Uterus (tissue), 4 donors: ENCODE measurements around the gene B3GLCT. TPM values are rescaled to one million over a fixed set of nuclear protein-coding genes. Genes with fewer than 3 reads are reported as not detected.
"Not testable (repeated sequence)": the region's sequence is repeated elsewhere in the genome, so short reads cannot be mapped to it uniquely, and the experiment has no call there.

Experiments used
- DNase-seq, 2 donors: peaks; one replicate each; pipeline ENCODE4 v3.0.0-alpha.2; 2019 to 2020
- H3K27ac ChIP-seq, 2 donors: fragments of 200-600 bp; sonication (generic); 1 replicate in 1 of 2; 2 replicates in 1 of 2; pipeline ENCODE4 v1.5.1; 2016 to 2018
- H3K27me3 ChIP-seq, 2 donors: fragments of 200-600 bp; sonication (generic); one replicate each; pipeline ENCODE4 v1.5.1; 2018 to 2019; ENCODE audit warnings: control low read depth in 1 of 2
- H3K36me3 ChIP-seq, 2 donors: fragments of 200-600 bp; sonication (generic); one replicate each; pipeline ENCODE4 v1.5.1; 2019; ENCODE audit warnings: control low read depth in 1 of 2
- H3K4me1 ChIP-seq, 2 donors: fragments of 200-600 bp; sonication (generic); one replicate each; pipeline ENCODE4 v1.5.1; 2018 to 2019; ENCODE audit warnings: control low read depth in 1 of 2
- H3K4me3 ChIP-seq, 2 donors: fragments of 200-600 bp; sonication (generic); 1 replicate in 1 of 2; 2 replicates in 1 of 2; pipeline ENCODE4 v1.5.1; 2018 to 2019; ENCODE audit warnings: mild to moderate bottlenecking in 1 of 2
- H3K9me3 ChIP-seq, 2 donors: fragments of 200-600 bp; sonication (generic); one replicate each; pipeline ENCODE4 v1.5.1; 2019; ENCODE audit warnings: control low read depth in 1 of 2
- CTCF ChIP-seq, 4 experiments: fragments of 200-600 bp in 2 of 4; fragments of 450-650 bp in 2 of 4; sonication (generic) in 2 of 4; IDR thresholded peaks; one replicate each; pipeline ENCODE4 v1.5.1; 2016 to 2019; ENCODE audit warnings: antibody characterized with exemption in 4 of 4, mild to moderate bottlenecking in 2 of 4, moderate library complexity in 1 of 4
- POLR2A ChIP-seq, 2 donors: fragments of 450-650 bp; IDR thresholded peaks; one replicate each; pipeline ENCODE4 v1.6.1; 2016; ENCODE audit warnings: antibody characterized with exemption in 2 of 2, mild to moderate bottlenecking in 1 of 2, moderate library complexity in 1 of 2
- intact Hi-C: fragments of 100-400 bp; cut with DNase I; formaldehyde crosslinking; loops from one replicate; pipeline ENCODE4 v1.15.1; 2023; ENCODE audit warnings: low total_unique reads
- total RNA-seq, 4 donors: library from RNA; depleted of rRNA in 3 of 4; stranded (reverse); fragments of >200 nt in 3 of 4; gene quantifications; one replicate each; pipeline versions ENCODE4 v1.1.0 to v1.2.4, GENCODE V29; 2014 to 2023
- donor health status: DM: yes; HTN: yes; CAD: no.

B3GLCT gene
- total RNA-seq, 4 donors from 2014 or later: 20.0 to 83.1 (median 31.7) TPM

DNA sequence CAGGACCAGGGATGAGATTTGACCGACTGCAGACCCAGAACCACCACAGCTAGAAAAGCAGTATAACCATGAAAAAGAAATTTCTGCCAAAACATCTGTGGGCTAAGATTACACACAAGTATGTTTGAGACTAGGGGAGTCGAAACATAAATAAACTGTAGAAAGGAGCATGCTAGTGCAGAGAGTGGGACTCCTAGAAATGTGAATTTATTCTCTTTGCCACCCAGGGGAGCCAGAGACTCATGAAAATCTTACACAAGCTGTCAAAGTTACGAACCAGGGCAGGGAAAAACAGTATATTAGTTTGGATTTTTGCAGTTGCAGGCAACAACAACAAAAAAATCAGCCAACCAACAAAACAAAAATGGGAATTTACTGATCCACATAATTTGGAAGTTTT is 25.8 kb upstream of the B3GLCT start:
- DNase-seq: no peak
- no peaks in the 10 kb centered on the region for H3K4me1 ChIP-seq
- no peaks in the 10 kb centered on the region for H3K36me3 ChIP-seq
- H3K27me3 ChIP-seq: no peaks in the 10 kb centered on the region
- no peak overlapping the region for H3K27ac ChIP-seq
- intact Hi-C loops: no loop called here
- TF ChIP-seq POLR2A (IDR thresholded peaks at IDR 0.05): no peak
- peak in 1 of 4 experiments; percentile 31 for TF ChIP-seq CTCF (IDR thresholded peaks at IDR 0.05)
- no peak overlapping the region for H3K4me3 ChIP-seq
- H3K9me3 ChIP-seq: no peaks in the 10 kb centered on the region

- intact Hi-C loops: no loop called here
- peak overlapping the region in 1 of 2 donors; percentile 44 for H3K27ac ChIP-seq
- no peak for TF ChIP-seq POLR2A (IDR thresholded peaks at IDR 0.05)
- TF ChIP-seq CTCF (IDR thresholded peaks at IDR 0.05): no peak
Measured at GRCh38 chr13:31175847-31176532, 23.8 kb upstream of the B3GLCT start.

DNA sequence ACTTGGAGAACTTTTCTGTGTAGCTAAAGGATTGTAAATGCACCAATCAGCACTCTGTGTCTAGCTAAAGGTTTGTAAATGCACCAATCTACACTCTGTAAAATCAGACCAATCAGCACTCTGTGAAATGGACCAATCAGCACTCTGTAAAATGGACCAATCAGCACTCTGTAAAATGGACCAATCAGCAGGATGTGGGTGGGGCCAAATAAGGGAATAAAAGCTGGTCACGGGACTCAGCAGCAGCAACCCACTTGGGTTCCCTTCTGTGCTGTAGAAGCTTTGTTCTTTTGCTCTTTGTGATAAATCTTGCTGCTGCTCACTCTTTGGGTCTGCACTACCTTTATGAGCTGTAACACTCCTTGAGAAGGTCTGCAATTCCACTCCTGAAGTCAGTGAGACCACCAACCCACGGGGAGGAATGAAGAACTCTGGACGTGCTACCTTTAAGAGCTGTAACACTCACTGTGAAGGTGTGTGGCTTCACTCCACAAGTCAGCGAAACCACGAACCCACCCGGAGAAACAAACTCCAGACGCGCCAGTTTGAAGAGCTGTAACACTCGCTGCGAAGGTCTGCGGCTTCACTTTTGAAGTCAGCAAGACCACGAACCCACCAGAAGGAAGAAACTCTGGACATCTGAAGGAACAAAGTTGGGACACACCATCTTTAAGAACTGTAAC is 21.8 kb upstream of the B3GLCT start:
- H3K27me3 ChIP-seq, H3K4me1 ChIP-seq, DNase-seq, H3K36me3 ChIP-seq, H3K9me3 ChIP-seq, H3K27ac ChIP-seq, H3K4me3 ChIP-seq, intact Hi-C loops: not testable (repeated sequence)

More at GRCh38 chr13:31175847-31176532, 23.8 kb upstream of the B3GLCT start:
- no peaks in the 10 kb centered on the region for H3K36me3 ChIP-seq
- DNase-seq: peak in 1 of 2 donors; percentile 21
- no peaks in the 10 kb centered on the region for H3K4me1 ChIP-seq
- no peaks in the 10 kb centered on the region for H3K9me3 ChIP-seq
- no peak overlapping the region for H3K4me3 ChIP-seq
- no peaks in the 10 kb centered on the region for H3K27me3 ChIP-seq

DNA sequence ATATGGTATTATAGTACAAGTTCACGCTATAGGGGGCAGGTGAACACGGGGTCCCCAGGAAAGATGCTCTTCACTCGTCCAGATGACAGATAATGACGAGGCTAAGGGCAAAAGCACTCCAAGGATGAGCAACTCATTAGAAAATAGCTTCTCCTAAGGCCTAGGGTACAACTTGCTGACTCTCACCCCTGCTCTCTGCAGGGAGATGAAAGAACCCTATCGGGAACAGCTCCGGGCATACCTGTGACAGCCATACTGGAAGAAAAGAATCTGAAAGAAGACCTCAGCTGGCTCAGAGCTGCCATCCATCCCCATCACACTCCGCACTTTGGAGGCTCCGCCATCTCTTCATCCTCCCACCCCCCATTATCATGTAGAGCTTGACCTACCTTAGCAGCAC is 20.5 kb upstream of the B3GLCT start:
- Histone ChIP-seq H3K4me1 (no peaks in the 10 kb centered on the region), H3K27ac (no peak overlapping the region), H3K27me3 (no peaks in the 10 kb centered on the region), H3K4me3 (no peak overlapping the region), H3K9me3 (no peaks in the 10 kb centered on the region), H3K36me3 (no peaks in the 10 kb centered on the region)
- DNase-seq: no peak
- TF ChIP-seq CTCF (IDR thresholded peaks at IDR 0.05): no peak
- no peak for TF ChIP-seq POLR2A (IDR thresholded peaks at IDR 0.05)
- intact Hi-C loops: no loop called here

- Histone ChIP-seq H3K36me3 (no peaks in the 10 kb centered on the region), H3K27me3 (no peaks in the 10 kb centered on the region), H3K4me3 (no peak overlapping the region), H3K27ac (no peak overlapping the region), H3K4me1 (no peaks in the 10 kb centered on the region), H3K9me3 (no peaks in the 10 kb centered on the region)
- no peak for TF ChIP-seq CTCF (IDR thresholded peaks at IDR 0.05)
- TF ChIP-seq POLR2A (IDR thresholded peaks at IDR 0.05): no peak
- no peak for DNase-seq
- intact Hi-C loops: no loop called here
Measured at GRCh38 chr13:31179754-31180153, 20.0 kb upstream of the B3GLCT start.
